ENCODE measurements around the gene NGB. TPM values are rescaled to one million over a fixed set of nuclear protein-coding genes. Genes with fewer than 3 reads are reported as not detected.

Gene NGB
- total RNA-seq, 4 donors from 2014 or later, result 0.64 to 1.4 TPM; not detected in 2

DNA sequence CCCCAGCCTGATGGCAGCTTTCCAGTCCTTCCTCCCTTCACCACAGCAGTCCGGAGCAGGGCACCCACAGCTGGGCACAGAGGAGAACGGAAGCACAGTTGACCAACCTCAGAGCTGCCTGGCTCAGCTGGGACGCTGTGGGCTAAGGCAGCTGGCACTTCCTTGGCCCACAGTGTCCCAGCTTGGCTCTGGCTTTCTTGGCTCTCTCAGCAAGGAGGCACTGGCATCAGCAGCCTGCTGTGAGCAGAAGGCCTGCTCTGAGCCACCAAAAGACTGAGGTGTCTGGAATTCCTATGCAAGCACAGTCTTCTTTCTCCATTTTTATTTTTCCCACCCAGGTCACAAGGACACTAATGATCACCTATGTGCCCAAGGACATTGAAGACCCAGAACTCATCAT lies 32.6 kb downstream of the NGB start:
- Histone ChIP-seq H3K27ac (no peak overlapping the region), H3K9me3 (no peaks in the 10 kb centered on the region), H3K27me3 (no peaks in the 10 kb centered on the region), H3K4me3 (no peak overlapping the region), H3K36me3 (no peaks in the 10 kb centered on the region), H3K4me1 (no peaks in the 10 kb centered on the region)
- intact Hi-C loops (cut with DNase I; ENCODE audit: low total_unique reads) (no loop called here), in situ Hi-C loops (cut with MboI; ENCODE audit: low pct_ligation_motif_present in 1 of 4, low pct_unique_long_range_greater_than_20kb in 1 of 4, low sequenced_read_pairs in 3 of 4) (no loop called here)
- TF ChIP-seq EP300 (IDR thresholded peaks at IDR 0.05; ENCODE audit: low read depth) (no peak), POLR2A (IDR thresholded peaks at IDR 0.05) (no peak)
- 65% methylated on average over 3 of the region's 3 CpGs; no CpG with 5 or more reads in 1 of the 2 donors for WGBS, 2 donors (ENCODE audit: low coverage in 1 of 2)
- no peak for DNase-seq

GRCh38 chr14:77236814-77237213 lies 34.2 kb downstream of the NGB start:
- DNase-seq, result no peak
- Histone ChIP-seq H3K27ac (no peak overlapping the region), H3K9me3 (no peaks in the 10 kb centered on the region), H3K36me3 (no peaks in the 10 kb centered on the region), H3K4me1 (no peaks in the 10 kb centered on the region), H3K4me3 (no peak overlapping the region), H3K27me3 (no peaks in the 10 kb centered on the region)
- intact Hi-C loops (cut with DNase I; ENCODE audit: low total_unique reads) (no loop called here), in situ Hi-C loops (cut with MboI; ENCODE audit: low pct_ligation_motif_present in 1 of 4, low pct_unique_long_range_greater_than_20kb in 1 of 4, low sequenced_read_pairs in 3 of 4) (no loop called here)
- WGBS, 2 donors (ENCODE audit: low coverage in 1 of 2), result 73 to 79% methylated on average over 4 to 7 of the region's 7 CpGs
- no peak for TF ChIP-seq POLR2A (IDR thresholded peaks at IDR 0.05)
- TF ChIP-seq EP300 (IDR thresholded peaks at IDR 0.05; ENCODE audit: low read depth), result no peak
- TF ChIP-seq, protein P1, sequence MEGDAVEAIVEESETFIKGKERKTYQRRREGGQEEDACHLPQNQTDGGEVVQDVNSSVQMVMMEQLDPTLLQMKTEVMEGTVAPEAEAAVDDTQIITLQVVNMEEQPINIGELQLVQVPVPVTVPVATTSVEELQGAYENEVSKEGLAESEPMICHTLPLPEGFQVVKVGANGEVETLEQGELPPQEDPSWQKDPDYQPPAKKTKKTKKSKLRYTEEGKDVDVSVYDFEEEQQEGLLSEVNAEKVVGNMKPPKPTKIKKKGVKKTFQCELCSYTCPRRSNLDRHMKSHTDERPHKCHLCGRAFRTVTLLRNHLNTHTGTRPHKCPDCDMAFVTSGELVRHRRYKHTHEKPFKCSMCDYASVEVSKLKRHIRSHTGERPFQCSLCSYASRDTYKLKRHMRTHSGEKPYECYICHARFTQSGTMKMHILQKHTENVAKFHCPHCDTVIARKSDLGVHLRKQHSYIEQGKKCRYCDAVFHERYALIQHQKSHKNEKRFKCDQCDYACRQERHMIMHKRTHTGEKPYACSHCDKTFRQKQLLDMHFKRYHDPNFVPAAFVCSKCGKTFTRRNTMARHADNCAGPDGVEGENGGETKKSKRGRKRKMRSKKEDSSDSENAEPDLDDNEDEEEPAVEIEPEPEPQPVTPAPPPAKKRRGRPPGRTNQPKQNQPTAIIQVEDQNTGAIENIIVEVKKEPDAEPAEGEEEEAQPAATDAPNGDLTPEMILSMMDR (IDR thresholded peaks at IDR 0.05), result no peak
- no peak for TF ChIP-seq POLR2AphosphoS5 (IDR thresholded peaks at IDR 0.05)

- 75 to 88% methylated on average over 3 of the region's 3 CpGs for WGBS, 2 donors (ENCODE audit: low coverage in 1 of 2)
- no peak overlapping the region for H3K27ac ChIP-seq
- in situ Hi-C loops (cut with MboI; ENCODE audit: low pct_ligation_motif_present in 1 of 4, low pct_unique_long_range_greater_than_20kb in 1 of 4, low sequenced_read_pairs in 3 of 4), result no loop called here
- no peak overlapping the region for H3K4me3 ChIP-seq
- no peaks in the 10 kb centered on the region for H3K36me3 ChIP-seq
- no peaks in the 10 kb centered on the region for H3K4me1 ChIP-seq
- H3K9me3 ChIP-seq, result no peaks in the 10 kb centered on the region
- intact Hi-C loops (cut with DNase I; ENCODE audit: low total_unique reads), result loop anchor here (1.0 kb wide), 1 partner anchor 39 kb away; no protein-coding TSS in a partner anchor
- DNase-seq, result no peak
- no peak for TF ChIP-seq POLR2A (IDR thresholded peaks at IDR 0.05)
- TF ChIP-seq POLR2AphosphoS5 (IDR thresholded peaks at IDR 0.05), result no peak
- H3K27me3 ChIP-seq, result no peaks in the 10 kb centered on the region
Measured at GRCh38 chr14:77231721-77232120, 39.3 kb downstream of the NGB start.

DNA sequence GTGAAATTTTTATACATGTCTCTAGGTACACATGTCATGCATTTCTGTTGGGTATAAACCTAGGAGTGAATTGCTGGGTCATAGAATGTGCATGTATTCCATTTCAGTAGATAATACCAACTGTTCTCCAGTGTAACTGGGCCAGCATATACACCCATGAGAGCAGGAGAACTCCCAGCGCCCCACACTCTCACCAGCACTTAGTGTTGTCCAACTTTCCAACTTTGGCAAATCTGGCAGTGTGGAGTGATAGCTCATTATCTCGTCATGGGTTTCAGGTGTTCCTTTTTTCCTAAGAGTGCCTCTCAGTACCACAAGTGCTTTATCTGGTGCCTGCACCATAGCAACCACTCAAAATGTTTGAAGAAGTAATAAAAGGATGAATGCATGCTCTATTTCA lies 40.1 kb downstream of the NGB start:
- Histone ChIP-seq H3K27ac (no peak overlapping the region), H3K27me3 (no peaks in the 10 kb centered on the region), H3K4me1 (no peaks in the 10 kb centered on the region), H3K4me3 (no peak overlapping the region), H3K36me3 (no peaks in the 10 kb centered on the region), H3K9me3 (no peaks in the 10 kb centered on the region)
- DNase-seq, result no peak
- in situ Hi-C loops (cut with MboI; ENCODE audit: low pct_ligation_motif_present in 1 of 4, low pct_unique_long_range_greater_than_20kb in 1 of 4, low sequenced_read_pairs in 3 of 4), result no loop called here
- intact Hi-C loops (cut with DNase I; ENCODE audit: low total_unique reads), result no loop called here
- WGBS, 2 donors (ENCODE audit: low coverage in 1 of 2), result 89 to 100% methylated on average over 2 of the region's 2 CpGs
- TF ChIP-seq, protein P1 (IDR thresholded peaks at IDR 0.05), result no peak
- TF ChIP-seq POLR2AphosphoS5 (IDR thresholded peaks at IDR 0.05), result no peak
- TF ChIP-seq POLR2A (IDR thresholded peaks at IDR 0.05), result no peak
- TF ChIP-seq EP300 (IDR thresholded peaks at IDR 0.05; ENCODE audit: low read depth), result no peak

DNA sequence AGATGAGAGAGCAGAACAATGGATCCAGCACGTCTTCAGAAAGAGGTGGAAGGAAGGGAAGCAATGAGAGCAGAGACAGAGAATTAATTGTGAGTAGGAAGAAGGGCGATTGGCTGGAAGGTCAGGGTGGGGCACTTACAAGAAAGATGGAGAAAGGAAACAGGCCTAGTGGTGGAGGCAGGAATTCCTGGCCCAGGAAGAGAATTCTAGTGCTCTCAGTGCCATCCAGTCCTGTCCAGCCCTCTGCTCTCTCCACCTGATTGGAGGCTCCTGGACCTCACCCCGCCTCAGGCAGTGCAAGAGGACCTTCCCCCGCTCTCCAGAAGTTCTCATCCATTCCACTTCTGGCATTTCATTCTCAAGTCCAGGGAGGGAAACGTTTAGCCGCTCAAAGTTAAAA lies 43.0 kb downstream of the NGB start:
- in situ Hi-C loops (cut with MboI; ENCODE audit: low pct_ligation_motif_present in 1 of 4, low pct_unique_long_range_greater_than_20kb in 1 of 4, low sequenced_read_pairs in 3 of 4), result no loop called here
- intact Hi-C loops (cut with DNase I; ENCODE audit: low total_unique reads), result no loop called here
- H3K27me3 ChIP-seq, result no peaks in the 10 kb centered on the region
- DNase-seq, result no peak
- H3K27ac ChIP-seq, result no peak overlapping the region
- WGBS, 2 donors (ENCODE audit: low coverage in 1 of 2), result 54 to 64% methylated on average over 6 of the region's 6 CpGs
- H3K36me3 ChIP-seq, result no peaks in the 10 kb centered on the region
- no peak overlapping the region for H3K4me3 ChIP-seq
- H3K4me1 ChIP-seq, result no peaks in the 10 kb centered on the region
- H3K9me3 ChIP-seq, result no peaks in the 10 kb centered on the region
- TF ChIP-seq EP300 (IDR thresholded peaks at IDR 0.05; ENCODE audit: low read depth) (no peak), POLR2A (IDR thresholded peaks at IDR 0.05) (no peak), POLR2AphosphoS5 (IDR thresholded peaks at IDR 0.05) (no peak)
- TF ChIP-seq, protein P1 (IDR thresholded peaks at IDR 0.05), result no peak

Measured in transverse colon (tissue), 4 donors.